T-helper 1 cell treated with Interleukin-12 subunit alpha and Interleukin-12 subunit beta and Interleukin-4 antibody, amounts not matched to agents 30 μg/mL and 1 μg/mL, for 36 hours (primary cell): ENCODE results near the gene TAGLN.
"Not testable (repeated sequence)": the region's sequence is repeated elsewhere in the genome, so short reads cannot be mapped to it uniquely, and the experiment has no call there.

Source experiments
- H3K27ac Mint-ChIP-seq: one replicate; pipeline ENCODE4 v1.8.0; 2021; ENCODE audit warnings: mild to moderate bottlenecking, mixed read lengths
- H3K27me3 Mint-ChIP-seq: one replicate; pipeline ENCODE4 v1.8.0; 2021; ENCODE audit warnings: low read depth, mixed read lengths
- H3K36me3 Mint-ChIP-seq: one replicate; pipeline ENCODE4 v1.8.0; 2021; ENCODE audit warnings: low read depth, mixed read lengths
- H3K4me1 Mint-ChIP-seq: one replicate; pipeline ENCODE4 v1.8.0; 2021; ENCODE audit warnings: low read depth, mixed read lengths
- H3K4me3 Mint-ChIP-seq: one replicate; pipeline ENCODE4 v1.8.0; 2021; ENCODE audit warnings: mild to moderate bottlenecking, moderate library complexity, mixed read lengths
- H3K9me3 Mint-ChIP-seq: one replicate; pipeline ENCODE4 v1.8.0; 2021; ENCODE audit warnings: mixed read lengths

The TAGLN gene

GRCh38 chr11:117197516-117198456 is 1.4 kb upstream of the TAGLN start:
- no peak overlapping the region for H3K27ac Mint-ChIP-seq
- H3K4me1 Mint-ChIP-seq: peaks cover 2% of the 10 kb centered on the region
- H3K27me3 Mint-ChIP-seq: no peaks in the 10 kb centered on the region
- H3K4me3 Mint-ChIP-seq: no peak overlapping the region
- H3K36me3 Mint-ChIP-seq: peaks cover 2% of the 10 kb centered on the region
- no peaks in the 10 kb centered on the region for H3K9me3 Mint-ChIP-seq

DNA sequence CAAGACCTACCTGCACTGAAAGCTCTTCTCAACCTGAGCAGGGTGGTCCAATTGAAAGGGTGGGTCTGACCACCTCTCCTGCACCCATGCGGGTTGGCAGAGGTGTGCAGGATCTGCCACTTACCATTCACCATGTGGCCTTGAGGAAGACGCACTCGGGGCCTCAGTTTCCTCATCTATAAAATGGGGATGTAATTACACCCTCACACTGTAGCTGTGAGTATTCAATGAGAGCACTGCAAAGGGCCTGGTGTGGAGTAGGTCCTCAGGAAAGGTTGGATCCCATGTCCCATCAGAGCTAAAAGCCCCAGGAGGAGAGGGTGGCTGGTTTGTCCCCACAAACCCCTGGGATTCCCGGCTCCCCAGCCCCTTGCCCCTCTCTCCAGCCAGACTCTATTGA is 557 bp upstream of the TAGLN start:
- no peaks in the 10 kb centered on the region for H3K27me3 Mint-ChIP-seq
- no peak overlapping the region for H3K4me3 Mint-ChIP-seq
- H3K9me3 Mint-ChIP-seq: no peaks in the 10 kb centered on the region
- no peaks in the 10 kb centered on the region for H3K4me1 Mint-ChIP-seq
- H3K27ac Mint-ChIP-seq: no peak overlapping the region
- H3K36me3 Mint-ChIP-seq: peaks cover 2% of the 10 kb centered on the region

DNA sequence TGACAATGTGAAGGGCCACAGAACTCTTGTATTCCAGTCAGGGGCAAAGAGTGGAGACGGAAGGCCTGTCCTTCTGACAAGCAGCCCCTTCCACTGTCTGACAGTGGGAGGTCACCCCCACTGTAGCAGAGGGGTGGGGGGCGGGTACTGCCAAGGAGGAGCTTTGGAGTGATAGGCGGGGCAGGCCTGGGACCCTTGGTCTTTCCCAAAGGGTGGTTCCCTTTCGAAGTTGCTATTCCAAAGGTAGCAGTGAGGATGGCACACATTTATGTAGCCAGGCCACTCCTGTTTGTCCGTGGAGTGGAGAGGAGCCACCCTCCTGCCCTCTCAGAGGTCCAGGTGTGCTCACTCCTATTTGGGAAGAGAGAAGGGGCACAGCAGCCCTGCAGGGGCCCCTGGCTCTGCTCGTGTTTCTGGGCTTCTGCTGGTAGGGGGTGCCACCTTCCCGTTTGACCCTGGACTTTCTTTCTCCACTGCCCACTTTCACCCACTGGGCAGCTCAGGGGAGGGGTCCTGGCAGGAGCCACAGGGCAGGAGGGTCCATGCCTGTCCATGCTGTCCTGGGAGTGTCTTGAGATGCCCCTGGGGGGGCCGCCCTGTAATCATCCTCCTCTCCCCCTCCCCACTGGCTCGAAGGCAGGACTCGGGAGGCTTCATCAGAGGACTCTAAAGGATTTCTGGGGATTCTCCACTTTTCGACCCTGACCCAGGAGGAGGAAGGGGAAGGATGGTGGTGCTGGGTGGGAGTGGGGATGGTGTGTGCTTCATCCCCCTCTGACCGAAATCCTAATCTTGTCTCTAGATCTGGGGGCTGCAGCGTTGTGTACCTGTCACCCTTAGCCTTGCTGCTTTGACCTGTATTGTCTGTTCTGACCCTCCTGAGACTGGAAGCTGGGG is 994 bp downstream of the TAGLN start:
- H3K27ac Mint-ChIP-seq: no peak overlapping the region

GRCh38 chr11:117200813-117201657 is 1.9 kb downstream of the TAGLN start:
- Mint-ChIP-seq H3K36me3 (peaks cover 18% of the 10 kb centered on the region), H3K27ac (no peak overlapping the region), H3K4me1 (no peaks in the 10 kb centered on the region), H3K9me3 (no peaks in the 10 kb centered on the region), H3K27me3 (no peaks in the 10 kb centered on the region), H3K4me3 (no peak overlapping the region)

More for the DNA sequence above, 994 bp downstream of the TAGLN start:
- no peaks in the 10 kb centered on the region for H3K27me3 Mint-ChIP-seq
- peaks cover 13% of the 10 kb centered on the region for H3K36me3 Mint-ChIP-seq
- no peaks in the 10 kb centered on the region for H3K4me1 Mint-ChIP-seq
- no peak overlapping the region for H3K4me3 Mint-ChIP-seq
- no peaks in the 10 kb centered on the region for H3K9me3 Mint-ChIP-seq

DNA sequence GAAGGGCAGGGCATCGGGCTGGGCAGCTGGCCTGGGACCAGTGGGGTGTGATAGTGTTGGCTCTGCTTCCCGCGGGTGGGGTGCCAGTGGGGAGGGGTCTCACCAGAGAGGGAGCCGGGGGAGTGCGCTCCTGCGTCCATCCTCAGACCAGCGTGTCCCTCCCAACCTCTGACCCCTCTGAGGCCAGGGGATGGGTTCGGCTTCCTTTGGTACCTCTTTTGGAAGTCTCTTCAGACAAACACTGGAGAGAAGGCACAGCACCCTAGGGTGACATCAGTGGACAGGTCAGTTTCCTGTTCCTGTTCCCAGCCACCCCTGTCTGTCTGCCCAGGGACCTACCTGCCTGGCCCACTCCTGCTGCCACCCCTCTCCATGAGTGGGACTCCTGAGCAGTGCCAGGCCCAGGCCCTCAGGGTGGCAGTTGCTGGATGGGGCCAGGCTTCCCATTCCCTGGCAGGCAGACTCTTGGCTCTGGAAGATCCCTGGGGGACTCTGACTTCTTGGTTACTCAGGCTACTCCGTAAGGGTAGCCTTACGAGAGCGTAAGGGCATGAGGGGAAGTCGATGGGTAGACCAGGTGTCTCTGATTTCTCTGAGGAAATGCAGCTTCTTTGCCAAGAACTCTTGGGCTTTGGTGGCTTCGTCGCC is 2.6 kb downstream of the TAGLN start:
- Mint-ChIP-seq H3K36me3 (peaks cover 16% of the 10 kb centered on the region), H3K4me1 (no peaks in the 10 kb centered on the region), H3K27ac (no peak overlapping the region), H3K27me3 (no peaks in the 10 kb centered on the region), H3K9me3 (no peaks in the 10 kb centered on the region), H3K4me3 (no peak overlapping the region)

- Mint-ChIP-seq H3K9me3 (no peaks in the 10 kb centered on the region), H3K4me1 (no peaks in the 10 kb centered on the region), H3K27ac (no peak overlapping the region), H3K4me3 (no peak overlapping the region), H3K36me3 (peaks cover 16% of the 10 kb centered on the region), H3K27me3 (no peaks in the 10 kb centered on the region)
Measured at GRCh38 chr11:117202386-117203068, 3.4 kb downstream of the TAGLN start.

GRCh38 chr11:117203069-117203407 is 3.9 kb downstream of the TAGLN start:
- H3K9me3 Mint-ChIP-seq: no peaks in the 10 kb centered on the region
- H3K4me1 Mint-ChIP-seq: no peaks in the 10 kb centered on the region
- no peaks in the 10 kb centered on the region for H3K27me3 Mint-ChIP-seq
- peaks cover 16% of the 10 kb centered on the region for H3K36me3 Mint-ChIP-seq
- H3K27ac Mint-ChIP-seq: no peak overlapping the region
- H3K4me3 Mint-ChIP-seq: no peak overlapping the region

- no peak overlapping the region for H3K4me3 Mint-ChIP-seq
- H3K27me3 Mint-ChIP-seq: no peaks in the 10 kb centered on the region
- H3K27ac Mint-ChIP-seq: no peak overlapping the region
- H3K36me3 Mint-ChIP-seq: peaks cover 17% of the 10 kb centered on the region
- H3K9me3 Mint-ChIP-seq: no peaks in the 10 kb centered on the region
- H3K4me1 Mint-ChIP-seq: no peaks in the 10 kb centered on the region
Measured at GRCh38 chr11:117204283-117205080, 5.3 kb downstream of the TAGLN start.

DNA sequence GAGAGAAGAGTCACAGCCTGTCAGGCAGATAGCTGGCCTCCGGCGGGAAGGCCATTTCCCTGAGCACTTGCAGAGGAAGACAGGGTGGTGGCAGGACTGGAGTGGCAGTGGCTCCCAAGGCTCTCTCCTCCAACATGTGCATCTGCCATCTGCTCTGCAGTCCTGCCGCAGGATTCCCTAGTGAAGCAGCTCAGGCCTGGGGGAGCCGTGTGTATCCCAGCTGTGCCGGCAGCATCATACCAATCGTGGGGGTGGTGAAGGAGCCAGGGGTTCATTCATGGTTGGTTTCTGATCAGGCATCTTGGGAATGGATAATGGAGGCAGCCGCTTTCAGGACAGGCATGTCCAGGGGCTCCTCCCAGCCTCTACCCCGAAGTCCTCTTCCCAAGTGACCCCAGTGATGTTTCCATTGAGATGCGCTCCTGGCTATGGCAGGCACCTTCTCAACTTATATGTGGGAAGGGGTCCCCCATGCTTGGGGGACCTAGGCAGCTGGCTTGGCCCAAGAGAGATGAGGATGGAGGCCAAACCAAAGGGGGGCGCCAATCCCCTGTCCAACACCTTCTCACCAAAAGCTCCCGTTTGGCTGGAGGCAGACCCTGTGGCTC is 6.1 kb downstream of the TAGLN start:
- Mint-ChIP-seq H3K4me3 (no peak overlapping the region), H3K9me3 (no peaks in the 10 kb centered on the region), H3K36me3 (peaks cover 20% of the 10 kb centered on the region), H3K4me1 (no peaks in the 10 kb centered on the region), H3K27ac (no peak overlapping the region), H3K27me3 (no peaks in the 10 kb centered on the region)

- not testable (repeated sequence) for H3K9me3 Mint-ChIP-seq, H3K4me1 Mint-ChIP-seq, H3K27me3 Mint-ChIP-seq, H3K27ac Mint-ChIP-seq, H3K4me3 Mint-ChIP-seq
- peaks cover 20% of the 10 kb centered on the region for H3K36me3 Mint-ChIP-seq
Measured at GRCh38 chr11:117206111-117206510, 6.9 kb downstream of the TAGLN start.

- not testable (repeated sequence) for H3K27ac Mint-ChIP-seq, H3K4me3 Mint-ChIP-seq, H3K4me1 Mint-ChIP-seq, H3K9me3 Mint-ChIP-seq, H3K27me3 Mint-ChIP-seq
- H3K36me3 Mint-ChIP-seq: peaks cover 25% of the 10 kb centered on the region
Measured at GRCh38 chr11:117206859-117207258, 7.7 kb downstream of the TAGLN start.

DNA sequence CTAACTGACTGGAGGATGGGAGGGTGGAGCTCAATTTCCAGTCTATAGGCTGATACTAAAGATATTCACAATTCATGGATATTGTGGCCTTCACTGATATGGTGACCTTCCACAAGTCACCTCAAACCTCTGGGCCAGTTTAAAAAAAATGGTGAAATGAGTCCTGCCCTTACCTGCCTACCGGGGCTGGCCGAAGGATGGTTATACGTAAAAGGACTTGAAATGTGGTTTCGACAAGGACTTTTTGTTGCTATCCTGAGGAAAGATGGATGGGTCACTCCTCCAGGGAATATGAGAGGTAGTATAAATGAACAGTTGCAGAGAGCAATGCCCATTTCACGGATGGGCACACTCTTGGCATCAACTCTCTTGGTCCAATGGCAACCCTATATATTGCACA is 8.3 kb downstream of the TAGLN start:
- H3K4me1 Mint-ChIP-seq, H3K27me3 Mint-ChIP-seq, H3K4me3 Mint-ChIP-seq, H3K27ac Mint-ChIP-seq, H3K9me3 Mint-ChIP-seq: not testable (repeated sequence)
- H3K36me3 Mint-ChIP-seq: peaks cover 25% of the 10 kb centered on the region

DNA sequence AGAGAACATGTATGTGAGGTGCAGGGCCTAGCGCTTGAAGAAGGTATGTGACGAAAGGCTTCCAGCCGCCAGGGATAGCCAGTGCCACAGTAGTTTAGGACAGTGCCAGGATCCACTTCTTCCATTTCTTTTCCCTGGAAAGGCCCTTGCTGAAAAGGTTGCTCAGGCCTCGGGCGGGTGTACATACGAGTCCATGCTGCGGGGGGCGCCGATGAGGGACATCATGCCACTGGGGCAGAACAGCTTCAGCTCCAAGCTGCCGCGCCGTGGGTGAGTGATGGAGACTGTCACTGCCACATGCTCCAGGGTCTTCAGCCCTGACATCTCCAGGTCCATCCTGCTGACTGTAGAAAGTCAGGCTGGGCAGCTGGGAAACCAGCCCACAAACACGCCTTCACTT is 9.5 kb downstream of the TAGLN start:
- H3K4me3 Mint-ChIP-seq, H3K4me1 Mint-ChIP-seq, H3K9me3 Mint-ChIP-seq, H3K27ac Mint-ChIP-seq, H3K27me3 Mint-ChIP-seq: not testable (repeated sequence)
- peaks cover 32% of the 10 kb centered on the region for H3K36me3 Mint-ChIP-seq
